ENCODE results near the gene AMOTL2. TPM values are rescaled to one million over a fixed set of nuclear protein-coding genes. Genes with fewer than 3 reads are reported as not detected.

AMOTL2 gene
- total RNA-seq, 1 experiment from 2014 or later, result 59.6 TPM

GRCh38 chr3:134381831-134382442 lies 7.7 kb upstream of the AMOTL2 start:
- no peak for TF ChIP-seq EZH2 (IDR thresholded peaks at IDR 0.05; ENCODE audit: borderline replicate concordance, low read depth, low read length, poor library complexity, severe bottlenecking)
- TF ChIP-seq, protein P1, sequence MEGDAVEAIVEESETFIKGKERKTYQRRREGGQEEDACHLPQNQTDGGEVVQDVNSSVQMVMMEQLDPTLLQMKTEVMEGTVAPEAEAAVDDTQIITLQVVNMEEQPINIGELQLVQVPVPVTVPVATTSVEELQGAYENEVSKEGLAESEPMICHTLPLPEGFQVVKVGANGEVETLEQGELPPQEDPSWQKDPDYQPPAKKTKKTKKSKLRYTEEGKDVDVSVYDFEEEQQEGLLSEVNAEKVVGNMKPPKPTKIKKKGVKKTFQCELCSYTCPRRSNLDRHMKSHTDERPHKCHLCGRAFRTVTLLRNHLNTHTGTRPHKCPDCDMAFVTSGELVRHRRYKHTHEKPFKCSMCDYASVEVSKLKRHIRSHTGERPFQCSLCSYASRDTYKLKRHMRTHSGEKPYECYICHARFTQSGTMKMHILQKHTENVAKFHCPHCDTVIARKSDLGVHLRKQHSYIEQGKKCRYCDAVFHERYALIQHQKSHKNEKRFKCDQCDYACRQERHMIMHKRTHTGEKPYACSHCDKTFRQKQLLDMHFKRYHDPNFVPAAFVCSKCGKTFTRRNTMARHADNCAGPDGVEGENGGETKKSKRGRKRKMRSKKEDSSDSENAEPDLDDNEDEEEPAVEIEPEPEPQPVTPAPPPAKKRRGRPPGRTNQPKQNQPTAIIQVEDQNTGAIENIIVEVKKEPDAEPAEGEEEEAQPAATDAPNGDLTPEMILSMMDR (conservative IDR thresholded peaks at IDR 0.05; ENCODE audit: low read depth, low read length), result no peak
- CTCF ChIA-PET, result no interaction called here
- BruUV-seq (replicated peaks), result no TSS peak

DNA sequence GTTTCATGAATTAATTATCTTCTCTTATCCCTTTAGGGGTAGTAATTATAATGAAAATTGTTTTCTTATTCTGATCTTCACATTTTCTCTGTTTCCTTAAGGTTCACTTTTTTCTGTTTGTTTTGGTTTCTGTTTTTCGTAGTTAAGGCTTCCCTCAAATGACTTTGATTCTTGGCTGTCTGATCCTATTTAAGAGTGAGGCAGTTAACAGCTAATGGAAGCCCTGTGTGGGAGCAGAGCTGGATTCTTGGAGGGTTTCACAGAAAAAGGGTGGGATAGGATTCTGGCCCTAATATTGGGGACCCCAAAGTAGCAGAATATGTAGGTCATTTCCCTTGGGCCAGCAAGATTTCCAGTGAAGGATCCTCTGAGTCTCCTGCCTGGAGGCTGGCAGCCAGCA lies 6.8 kb upstream of the AMOTL2 start:
- Histone ChIP-seq H3K27me3 (replicated peaks; ENCODE audit: insufficient read depth, low read depth, low read length, poor library complexity) (no peaks in the 10 kb centered on the region), H3K27ac (ENCODE audit: low read depth, low read length, poor library complexity, severe bottlenecking) (no peak overlapping the region), H3K9me3 (ENCODE audit: low read depth, low read length, poor library complexity, severe bottlenecking) (no peaks in the 10 kb centered on the region), H3K4me3 (ENCODE audit: low read depth, low read length, poor library complexity, severe bottlenecking) (no peak overlapping the region), H3K4me1 (ENCODE audit: insufficient read depth, low read length, poor library complexity, severe bottlenecking) (no peaks in the 10 kb centered on the region), H3K36me3 (ENCODE audit: insufficient read depth, low read length, poor library complexity, severe bottlenecking) (no peaks in the 10 kb centered on the region)
- no peak for DNase-seq (ENCODE audit: low spot score)
- ChIA-PET POLR2A (ENCODE audit: low non-redundant PET) (no interaction called here), CTCF (interaction anchor here (0.5 kb wide), 1 partner anchor 138 kb away, joined by 4 read pairs; no protein-coding TSS in a partner anchor)
- BruUV-seq (replicated peaks), result no TSS peak
- intact Hi-C loops (cut with micrococcal nuclease; ENCODE audit: unreplicated experiment), result no loop called here
- TF ChIP-seq, protein P1 (conservative IDR thresholded peaks at IDR 0.05; ENCODE audit: low read depth, low read length), result no peak
- TF ChIP-seq EZH2 (IDR thresholded peaks at IDR 0.05; ENCODE audit: borderline replicate concordance, low read depth, low read length, poor library complexity, severe bottlenecking), result no peak

More at GRCh38 chr3:134381831-134382442, 7.7 kb upstream of the AMOTL2 start:
- Histone ChIP-seq H3K27ac (ENCODE audit: low read depth, low read length, poor library complexity, severe bottlenecking) (no peak overlapping the region), H3K4me1 (ENCODE audit: insufficient read depth, low read length, poor library complexity, severe bottlenecking) (no peaks in the 10 kb centered on the region), H3K36me3 (ENCODE audit: insufficient read depth, low read length, poor library complexity, severe bottlenecking) (no peaks in the 10 kb centered on the region), H3K4me3 (ENCODE audit: low read depth, low read length, poor library complexity, severe bottlenecking) (no peak overlapping the region), H3K27me3 (replicated peaks; ENCODE audit: insufficient read depth, low read depth, low read length, poor library complexity) (no peaks in the 10 kb centered on the region), H3K9me3 (ENCODE audit: low read depth, low read length, poor library complexity, severe bottlenecking) (no peaks in the 10 kb centered on the region)
- POLR2A ChIA-PET (ENCODE audit: low non-redundant PET), result no interaction called here
- intact Hi-C loops (cut with micrococcal nuclease; ENCODE audit: unreplicated experiment), result no loop called here
- DNase-seq (ENCODE audit: low spot score), result no peak

DNA sequence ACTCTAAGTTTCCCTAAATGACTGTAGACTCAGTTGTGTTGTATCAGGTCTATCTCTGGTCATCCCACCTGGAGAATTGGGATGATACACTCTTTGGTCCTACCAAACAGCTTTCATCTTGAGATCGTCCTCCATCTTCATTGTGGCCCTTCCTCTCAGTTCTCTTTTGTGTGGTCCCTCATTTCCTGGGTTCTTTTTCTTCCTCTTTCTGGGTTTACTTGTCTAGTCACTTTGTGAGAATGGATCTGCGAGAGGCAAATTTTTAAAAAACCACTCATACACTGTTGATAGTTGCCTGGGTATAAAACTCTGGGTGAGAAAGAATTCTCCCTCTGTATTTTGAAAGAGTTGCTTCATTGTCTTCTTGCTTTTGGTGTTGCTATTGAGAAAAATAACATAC lies 6.0 kb upstream of the AMOTL2 start:
- DNase-seq (ENCODE audit: low spot score), result no peak
- Histone ChIP-seq H3K4me3 (ENCODE audit: low read depth, low read length, poor library complexity, severe bottlenecking) (no peak overlapping the region), H3K9me3 (ENCODE audit: low read depth, low read length, poor library complexity, severe bottlenecking) (no peaks in the 10 kb centered on the region), H3K4me1 (ENCODE audit: insufficient read depth, low read length, poor library complexity, severe bottlenecking) (peaks cover under 1% of the 10 kb centered on the region), H3K27me3 (replicated peaks; ENCODE audit: insufficient read depth, low read depth, low read length, poor library complexity) (no peaks in the 10 kb centered on the region), H3K36me3 (ENCODE audit: insufficient read depth, low read length, poor library complexity, severe bottlenecking) (no peaks in the 10 kb centered on the region), H3K27ac (ENCODE audit: low read depth, low read length, poor library complexity, severe bottlenecking) (no peak overlapping the region)
- TF ChIP-seq, protein P1 (conservative IDR thresholded peaks at IDR 0.05; ENCODE audit: low read depth, low read length), result no peak
- TF ChIP-seq EZH2 (IDR thresholded peaks at IDR 0.05; ENCODE audit: borderline replicate concordance, low read depth, low read length, poor library complexity, severe bottlenecking), result no peak
- no TSS peak for BruUV-seq (replicated peaks)
- intact Hi-C loops (cut with micrococcal nuclease; ENCODE audit: unreplicated experiment), result no loop called here
- ChIA-PET POLR2A (ENCODE audit: low non-redundant PET) (no interaction called here), CTCF (no interaction called here)

Data from A673 (cell line).